K562 (cell line): ENCODE results near the gene PLCB1. TPM values are rescaled to one million over a fixed set of nuclear protein-coding genes. Genes with fewer than 3 reads are reported as not detected.

ENCODE experiments used
- E2F8 ChIP-seq: fragments of 450-650 bp; IDR thresholded peaks from 2 replicates; pipeline ENCODE4 v1.7.1; 2018; ENCODE audit warnings: mild to moderate bottlenecking, low read depth; ENCODE audit not compliant: partially characterized antibody
- GTF2B ChIP-seq: IDR thresholded peaks from 2 replicates; pipeline ENCODE4 v1.6.1; 2011; ENCODE audit not compliant: insufficient read length; ENCODE audit errors: extremely low read depth
- GTF3C2 ChIP-seq: IDR thresholded peaks from 3 replicates; pipeline ENCODE4 v1.6.1; 2011; ENCODE audit warnings: borderline replicate concordance, mild to moderate bottlenecking, moderate library complexity; ENCODE audit not compliant: insufficient read length; ENCODE audit errors: extremely low read depth
- PCBP2 ChIP-seq: fragments of 200-400 bp; formaldehyde crosslinking; IDR thresholded peaks from 2 replicates; pipeline ENCODE4 v1.6.1; 2018; ENCODE audit warnings: low read length, low read depth, mild to moderate bottlenecking, moderate library complexity; ENCODE audit not compliant: poor library complexity, severe bottlenecking
- TCFL5 ChIP-seq: fragments of 250-450 bp; sonication (Bioruptor Pico); conservative IDR thresholded peaks from 2 replicates; pipeline ENCODE4 v1.6.1; 2021; ENCODE audit warnings: mild to moderate bottlenecking, moderate library complexity, matching md5 sums
- VEZF1 ChIP-seq: fragments of 200-800 bp; sonication (Bioruptor generic); IDR thresholded peaks from 2 replicates; pipeline ENCODE4 v1.6.1; 2017; ENCODE audit warnings: missing genetic modification characterization, missing compliant biosample characterization
- XRCC4 ChIP-seq: IDR thresholded peaks from one replicate; pipeline ENCODE4 v1.6.1; 2011; ENCODE audit not compliant: insufficient read depth, insufficient read length; ENCODE audit errors: extremely low read depth
- ZFP1 ChIP-seq: fragments of 450-650 bp; formaldehyde crosslinking; IDR thresholded peaks from 2 replicates; pipeline ENCODE4 v1.4.0; 2020; ENCODE audit warnings: mild to moderate bottlenecking, mixed read lengths
- ZNF316 ChIP-seq: fragments of 450-650 bp; IDR thresholded peaks from 2 replicates; pipeline ENCODE4 v1.6.1; 2016
- ZNF318 ChIP-seq, 2 experiments: fragments of 450-650 bp; IDR thresholded peaks; 2 replicates each; pipeline ENCODE4 v1.6.1; 2016; ENCODE audit warnings: mild to moderate bottlenecking in 2 of 2, borderline replicate concordance in 1 of 2, low read depth in 1 of 2, moderate library complexity in 1 of 2
- polyA plus RNA-seq, 8 experiments: library from polyadenylated mRNA; depleted of rRNA in 4 of 8; stranded (reverse) in 5 of 8; unstranded in 3 of 8; fragments of >200 nt; fragmentation: Nextera tagmentation in 2 of 8; fragmentation: Illumina TruSeq in 1 of 8; extraction: Ambion mirVana in 2 of 8; extraction: Trizol in 1 of 8; gene quantifications; 2 replicates each; pipeline versions ENCODE4 v1.2.1 to v1.2.3, GENCODE V29; 2011 to 2014; ENCODE audit warnings: inconsistent platforms in 1 of 8, missing spikeins in 1 of 8
- total RNA-seq, 7 experiments: library from RNA; depleted of rRNA in 6 of 7; stranded (reverse); fragments of >200 nt in 6 of 7; fragmentation: Illumina TruSeq in 2 of 7; extraction: Trizol in 2 of 7; gene quantifications; 2 replicates each; pipeline versions ENCODE4 v1.2.1 to v1.2.3, GENCODE V29; 2011 to 2021; ENCODE audit warnings: low replicate concordance in 1 of 7

PLCB1 gene
- total and polyA plus RNA-seq, 9 of the 15 experiments (the other 6 are each of a cell fraction or from before 2014, with no cell fraction given): 0.34 to 3.1 (median 1.3) TPM

- peak; percentile 74 for TF ChIP-seq ZNF316
- TF ChIP-seq TCFL5: no peak
- no peak for TF ChIP-seq GTF2B
- no peak for TF ChIP-seq GTF3C2
- TF ChIP-seq ZFP1: no peak
- no peak for TF ChIP-seq PCBP2
- no peak for TF ChIP-seq E2F8
- TF ChIP-seq XRCC4: no peak
- TF ChIP-seq VEZF1 (CRISPR knock-in tag): no peak
- no peak for TF ChIP-seq ZNF318 (IDR thresholded peaks at IDR 0.05; ENCODE audit: borderline replicate concordance in 1 of 2, low read depth in 1 of 2)
Measured at GRCh38 chr20:8400486-8400885, 268.4 kb downstream of the PLCB1 start (continued).
